AG09319 (cell line): Measurements from ENCODE around the gene ZNF407.

Source experiments
- DNase-seq: peaks from one replicate; pipeline ENCODE4 v3.0.0-alpha.2; 2010; ENCODE audit warnings: low read depth; ENCODE audit errors: extremely low read depth
- TF ChIP-seq, protein P1 (sequence below): IDR thresholded peaks from 2 replicates; pipeline ENCODE4 v1.5.1; 2011; ENCODE audit warnings: low read depth, mild to moderate bottlenecking, inconsistent platforms, low read length, moderate library complexity

Gene ZNF407

DNA sequence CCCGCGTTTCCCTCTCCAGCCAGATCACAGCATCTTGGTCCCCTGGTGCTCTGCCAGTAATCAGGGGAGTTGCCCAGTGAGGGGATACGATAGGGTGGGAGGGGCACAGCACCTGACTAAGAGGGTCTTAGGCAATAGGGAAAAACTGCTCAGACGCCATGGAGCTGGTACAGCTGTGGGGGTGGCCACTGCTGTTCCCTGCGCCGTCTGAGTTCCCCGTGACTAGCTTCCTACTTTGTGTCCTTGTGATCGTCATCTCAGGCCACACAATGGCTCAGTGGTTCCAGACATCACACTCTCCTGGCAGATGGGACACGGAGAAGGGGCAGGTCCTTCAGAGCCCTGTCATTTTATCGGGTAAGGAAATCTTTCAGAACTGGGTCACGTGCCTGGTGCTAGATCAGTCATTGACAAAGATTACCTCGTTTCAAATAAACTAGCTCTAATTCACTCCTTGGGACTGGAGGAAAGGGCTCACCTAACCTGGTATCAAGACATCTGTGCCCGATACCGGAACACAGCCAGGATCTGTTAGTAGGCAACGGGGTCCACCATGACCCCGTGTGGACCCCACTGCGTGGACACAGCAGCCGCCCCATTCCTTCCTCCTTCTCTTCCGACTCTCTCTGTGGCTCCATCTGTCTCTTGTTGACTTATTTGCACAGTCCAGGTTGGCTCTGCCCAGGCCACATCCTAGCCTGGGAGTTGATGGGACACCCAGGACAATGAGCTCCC lies 509.7 kb downstream of the ZNF407 start:
- no peak for DNase-seq
- TF ChIP-seq, protein P1, sequence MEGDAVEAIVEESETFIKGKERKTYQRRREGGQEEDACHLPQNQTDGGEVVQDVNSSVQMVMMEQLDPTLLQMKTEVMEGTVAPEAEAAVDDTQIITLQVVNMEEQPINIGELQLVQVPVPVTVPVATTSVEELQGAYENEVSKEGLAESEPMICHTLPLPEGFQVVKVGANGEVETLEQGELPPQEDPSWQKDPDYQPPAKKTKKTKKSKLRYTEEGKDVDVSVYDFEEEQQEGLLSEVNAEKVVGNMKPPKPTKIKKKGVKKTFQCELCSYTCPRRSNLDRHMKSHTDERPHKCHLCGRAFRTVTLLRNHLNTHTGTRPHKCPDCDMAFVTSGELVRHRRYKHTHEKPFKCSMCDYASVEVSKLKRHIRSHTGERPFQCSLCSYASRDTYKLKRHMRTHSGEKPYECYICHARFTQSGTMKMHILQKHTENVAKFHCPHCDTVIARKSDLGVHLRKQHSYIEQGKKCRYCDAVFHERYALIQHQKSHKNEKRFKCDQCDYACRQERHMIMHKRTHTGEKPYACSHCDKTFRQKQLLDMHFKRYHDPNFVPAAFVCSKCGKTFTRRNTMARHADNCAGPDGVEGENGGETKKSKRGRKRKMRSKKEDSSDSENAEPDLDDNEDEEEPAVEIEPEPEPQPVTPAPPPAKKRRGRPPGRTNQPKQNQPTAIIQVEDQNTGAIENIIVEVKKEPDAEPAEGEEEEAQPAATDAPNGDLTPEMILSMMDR: no peak

DNA sequence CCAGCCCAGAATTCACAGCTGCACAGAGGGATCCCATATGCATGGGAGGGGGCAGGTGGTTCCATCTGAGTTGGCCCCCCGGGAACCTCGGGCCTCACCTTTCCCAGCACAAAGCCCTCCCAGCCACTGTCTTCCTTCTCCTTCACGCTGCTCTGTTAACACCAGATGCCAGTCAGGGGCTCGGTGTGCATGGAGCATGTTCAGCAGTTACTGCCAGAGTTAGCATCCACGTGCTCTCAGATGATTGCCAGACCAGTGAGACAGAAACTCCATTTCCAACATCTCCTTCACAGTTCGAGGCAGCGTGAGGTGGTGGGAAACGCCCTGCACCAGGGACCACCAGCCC lies 510.2 kb downstream of the ZNF407 start:
- TF ChIP-seq, protein P1: no peak
- DNase-seq: no peak

DNA sequence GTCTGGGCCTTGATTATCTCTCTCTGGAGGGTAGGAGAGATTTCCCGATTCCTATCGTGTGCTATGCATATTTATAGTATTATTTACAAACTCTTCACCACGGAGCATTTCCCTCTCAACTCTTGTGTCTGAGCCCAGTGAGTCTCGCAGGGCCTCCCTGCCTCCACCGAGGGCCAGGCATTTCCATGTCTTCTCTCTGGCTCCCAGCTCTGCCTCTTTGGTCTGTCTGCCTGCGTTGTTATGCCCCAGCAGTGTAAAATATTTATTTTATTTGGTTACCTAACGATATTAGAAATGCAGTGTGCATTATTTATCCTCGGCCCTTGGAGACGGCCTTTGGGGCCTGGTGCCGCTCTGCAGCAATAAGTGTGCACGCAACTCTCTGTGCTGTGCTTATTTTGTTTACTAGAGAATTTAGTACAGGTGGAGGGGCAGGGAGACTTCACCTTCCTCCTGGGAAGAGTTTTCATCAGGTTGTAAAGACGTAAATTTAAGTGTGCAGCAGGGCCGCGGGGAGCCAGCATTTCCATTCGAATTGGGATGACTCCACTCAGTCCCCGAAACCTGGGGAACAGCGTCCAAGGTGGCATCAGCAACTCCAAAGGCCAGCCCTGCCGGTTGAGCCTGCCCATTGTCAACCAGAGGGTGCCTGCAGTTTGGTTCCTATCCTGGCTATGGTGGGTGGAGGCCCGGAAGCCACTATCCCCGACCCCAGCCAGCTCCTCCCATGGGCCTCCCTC lies 511.1 kb downstream of the ZNF407 start:
- TF ChIP-seq, protein P1: no peak
- DNase-seq: no peak

DNA sequence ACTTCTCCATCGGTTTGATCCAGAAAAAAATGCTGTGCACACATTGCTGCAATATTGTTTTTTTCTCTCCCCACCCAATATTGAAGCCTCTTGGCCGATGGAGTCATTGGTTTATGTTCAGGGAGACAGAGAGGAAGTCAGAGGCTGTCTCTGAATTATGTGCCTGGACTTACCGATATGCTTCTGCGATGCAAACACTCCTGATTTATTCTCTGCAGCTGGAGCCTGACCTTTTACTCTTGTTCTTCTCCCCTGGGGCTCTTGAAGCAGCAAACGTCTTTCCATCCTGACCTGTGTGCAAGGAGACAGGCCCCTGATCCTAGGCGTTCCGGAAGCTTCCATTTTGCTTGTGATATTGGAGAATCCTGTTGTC lies 511.6 kb downstream of the ZNF407 start:
- no peak for DNase-seq
- TF ChIP-seq, protein P1: no peak

DNA sequence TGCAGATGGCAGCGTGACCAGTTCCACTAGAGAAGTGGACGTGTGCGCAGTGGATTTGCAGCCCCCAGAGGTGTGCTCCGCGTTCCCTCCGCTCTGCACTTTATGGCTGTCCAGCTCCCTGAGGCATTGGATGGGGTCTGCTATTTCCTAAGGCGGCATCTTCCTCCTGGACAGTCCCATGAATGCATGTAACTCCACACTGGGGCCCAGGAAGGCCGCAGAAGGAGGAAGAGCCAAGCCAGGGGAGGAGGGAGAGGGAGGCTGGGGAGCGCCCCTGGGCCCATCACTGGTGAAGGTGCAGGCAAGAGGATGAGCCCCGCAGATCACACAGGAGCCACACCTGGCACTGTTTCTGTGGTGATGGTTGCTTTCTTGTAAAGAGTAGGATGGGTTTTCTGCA lies 512.1 kb downstream of the ZNF407 start:
- no peak for DNase-seq
- TF ChIP-seq, protein P1: no peak

DNA sequence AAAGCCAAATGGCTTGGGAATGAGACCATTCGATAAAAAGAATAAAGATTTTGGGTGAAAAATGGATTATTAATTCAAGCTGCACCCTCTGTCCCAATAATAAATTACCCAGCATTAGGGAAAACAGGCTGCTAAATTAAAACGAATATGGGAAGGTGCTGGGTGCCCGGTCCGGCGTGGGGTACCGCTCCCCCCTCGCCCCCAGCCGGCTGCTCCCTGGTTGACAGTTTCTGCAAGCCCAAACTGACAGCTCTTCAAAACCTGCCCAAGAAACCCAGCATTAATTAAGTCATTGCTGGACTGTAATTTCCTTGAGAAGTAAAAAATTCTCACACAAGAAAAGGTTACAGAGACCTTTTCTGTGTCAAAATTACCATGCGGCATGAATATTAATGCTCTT lies 512.6 kb downstream of the ZNF407 start:
- TF ChIP-seq, protein P1: no peak
- DNase-seq: no peak

DNA sequence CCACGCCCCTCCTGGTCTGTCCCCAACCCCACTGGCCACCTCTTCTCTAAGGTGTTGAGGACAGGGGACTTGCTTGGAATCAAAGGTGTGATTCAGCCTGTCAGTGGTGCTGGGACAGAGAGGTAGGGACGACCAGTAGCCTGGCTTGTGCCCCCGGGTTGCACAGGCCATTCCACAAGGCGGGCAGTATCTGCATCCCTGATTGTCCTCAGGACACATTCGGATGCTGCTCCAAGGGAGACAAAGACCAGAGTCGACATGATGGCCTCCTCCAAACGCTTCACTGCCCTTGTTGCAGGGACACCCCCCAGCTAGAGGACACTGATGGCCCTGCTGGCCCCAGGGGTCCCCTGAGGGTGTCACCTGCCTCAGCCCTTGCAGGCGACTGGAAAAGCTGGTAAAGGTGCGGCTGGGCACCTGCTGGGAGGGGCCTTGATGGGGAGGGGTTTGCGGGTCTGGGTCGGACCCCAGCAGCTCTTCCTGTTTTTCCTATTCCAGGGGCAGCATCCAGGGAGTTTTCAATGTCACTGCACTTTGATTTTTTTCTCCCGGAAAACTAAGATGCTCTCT lies 513.3 kb downstream of the ZNF407 start:
- TF ChIP-seq, protein P1: no peak
- DNase-seq: no peak
